HepG2 (cell line): ENCODE measurements around the gene MACROD2. TPM values are rescaled to one million over a fixed set of nuclear protein-coding genes. Genes with fewer than 3 reads are reported as not detected.

ENCODE experiments used
- ATAC-seq: fragments of 200-7000 bp; cut with Tn5 transposase; 3 replicates; pipeline ENCODE4 v1.9.1; 2020; ENCODE audit warnings: mild to moderate bottlenecking, moderate library complexity
- BruUV-seq: library from RNA; stranded (reverse); fragments of 400-500 nt; replicated peaks from 2 replicates; lab custom pipeline; 2021; lab: Mats Ljungman, UMichigan
- CTCF ChIA-PET: fragments of 300-600 bp; formaldehyde crosslinking; extraction: SDS; loops from one replicate; lab custom pipeline; 2021; ENCODE audit warnings: low total read pairs, inconsistent platforms, low intra/inter-chr PET ratio; lab: Yijun Ruan, JAX
- POLR2A ChIA-PET: fragments of 350-600 bp; sonication (Branson Sonifier 250); formaldehyde crosslinking; loops from one replicate; lab custom pipeline; 2020; ENCODE audit warnings: antibody characterized with exemption, inconsistent platforms; lab: Yijun Ruan, JAX
- DNase-seq: peaks from one replicate; pipeline ENCODE4 v3.0.0-alpha.2; 2015; ENCODE audit warnings: low spot score
- FAIRE-seq: peaks from 3 replicates; lab custom pipeline; 2011; peaks lifted over from hg19 to GRCh38; lab: Jason Lieb, UNC
- H2AFZ ChIP-seq: one replicate; pipeline ENCODE4 v1.6.1; 2011; ENCODE audit warnings: low read length, inconsistent platforms
- H3K27ac ChIP-seq: fragments of 300-600 bp; 3 replicates; pipeline ENCODE4 v1.8.0; 2011; ENCODE audit warnings: mixed run types, mild to moderate bottlenecking, mixed read lengths, low read length, inconsistent platforms; ENCODE audit not compliant: insufficient read depth; ENCODE audit errors: extremely low read length
- H3K27me3 ChIP-seq, 2 experiments: fragments of 200-600 bp in 1 of 2; 2 replicates in 1 of 2; 3 replicates in 1 of 2; pipeline versions ENCODE4 v1.6.0 to v1.8.0; 2011; ENCODE audit warnings: low read length in 2 of 2, mild to moderate bottlenecking in 2 of 2, moderate library complexity in 2 of 2, inconsistent platforms in 1 of 2; ENCODE audit not compliant: insufficient read depth in 2 of 2, control insufficient read depth in 1 of 2
- H3K36me3 ChIP-seq, 2 experiments: fragments of 200-600 bp in 1 of 2; replicated peaks in 1 of 2; 2 replicates in 1 of 2; 3 replicates in 1 of 2; pipeline versions ENCODE4 v1.5.1 to v1.8.0; 2011; ENCODE audit warnings: low read length in 2 of 2, inconsistent platforms in 1 of 2; ENCODE audit not compliant: insufficient read depth in 2 of 2, control insufficient read depth in 1 of 2
- H3K4me1 ChIP-seq: 2 replicates; pipeline ENCODE4 v1.5.1; 2012; ENCODE audit warnings: low read length, inconsistent platforms; ENCODE audit not compliant: insufficient read depth
- H3K4me2 ChIP-seq: 2 replicates; pipeline ENCODE4 v1.6.0; 2011; ENCODE audit warnings: low read depth, low read length, inconsistent platforms
- H3K4me3 ChIP-seq, 3 experiments: fragments of 200-600 bp in 1 of 3; sonication (generic), shearing (Covaris generic) in 1 of 3; replicated peaks in 1 of 3; 2 replicates each; pipeline ENCODE4 v1.5.1; 2011 to 2016; ENCODE audit warnings: low read length in 3 of 3, inconsistent platforms in 2 of 3, low read depth in 2 of 3, mild to moderate bottlenecking in 2 of 3, control low read depth in 1 of 3, mixed read lengths in 1 of 3; ENCODE audit not compliant: insufficient read depth in 1 of 3
- H3K79me2 ChIP-seq: one replicate; pipeline ENCODE4 v1.6.1; 2011; ENCODE audit warnings: low read length, inconsistent platforms; ENCODE audit not compliant: insufficient read depth
- H3K9ac ChIP-seq: 2 replicates; pipeline ENCODE4 v1.6.0; 2011; ENCODE audit warnings: mild to moderate bottlenecking, low read depth, low read length, inconsistent platforms; ENCODE audit not compliant: insufficient read depth
- H3K9me3 ChIP-seq: 2 replicates; pipeline ENCODE4 v1.5.1; 2012; ENCODE audit warnings: mild to moderate bottlenecking, low read length
- H4K20me1 ChIP-seq: 2 replicates; pipeline ENCODE4 v1.6.0; 2011; ENCODE audit warnings: inconsistent platforms, mild to moderate bottlenecking, low read length, moderate library complexity; ENCODE audit not compliant: insufficient read depth
- ELK4 ChIP-seq: sonication (generic); formaldehyde crosslinking; IDR thresholded peaks from 2 replicates; pipeline ENCODE4 v1.9.0; 2021; ENCODE audit warnings: missing genetic modification reagents, borderline replicate concordance
- MAFK ChIP-seq, 2 experiments: IDR thresholded peaks in 1 of 2; conservative IDR thresholded peaks in 1 of 2; 2 replicates each; pipeline ENCODE4 v1.6.1; 2011; ENCODE audit warnings: improper control_type of control experiment in 2 of 2, low read length in 2 of 2
- MIER3 ChIP-seq: IDR thresholded peaks from 2 replicates; pipeline ENCODE4 v1.6.1; 2016; ENCODE audit warnings: missing compliant biosample characterization, borderline replicate concordance
- MTF2 ChIP-seq: sonication (generic); formaldehyde crosslinking; IDR thresholded peaks from 2 replicates; pipeline ENCODE4 v1.5.0; 2020; ENCODE audit warnings: missing genetic modification reagents, borderline replicate concordance
- NFE2L2 ChIP-seq: fragments of 150-350 bp; IDR thresholded peaks from 2 replicates; pipeline ENCODE4 v1.6.1; 2014; ENCODE audit warnings: low read length
- NR2F2 ChIP-seq: IDR thresholded peaks from 2 replicates; pipeline ENCODE4 v1.6.1; 2012; ENCODE audit warnings: low read depth, inconsistent platforms, borderline replicate concordance
- PTBP1 ChIP-seq: fragments of 200-400 bp; formaldehyde crosslinking; IDR thresholded peaks from 2 replicates; pipeline ENCODE4 v1.6.1; 2018; ENCODE audit warnings: low read length, low read depth; ENCODE audit not compliant: poor library complexity, severe bottlenecking
- SATB2 ChIP-seq: sonication (generic); formaldehyde crosslinking; IDR thresholded peaks from 2 replicates; pipeline ENCODE4 v1.5.0; 2020; ENCODE audit warnings: missing genetic modification reagents
- STAT6 ChIP-seq: sonication (generic); formaldehyde crosslinking; IDR thresholded peaks from 2 replicates; pipeline ENCODE4 v1.4.0; 2020; ENCODE audit warnings: missing genetic modification reagents, mild to moderate bottlenecking, borderline replicate concordance
- ZNF10 ChIP-seq: sonication (generic); formaldehyde crosslinking; IDR thresholded peaks from 2 replicates; pipeline ENCODE4 v1.4.0; 2020; ENCODE audit warnings: mild to moderate bottlenecking, low read depth, missing genetic modification reagents, borderline replicate concordance
- WGBS: methylation state at CpG from one replicate; pipeline ENCODE4 v1.1.6; 2017; ENCODE audit warnings: low lambda C conversion rate; 5-methylcytosine and 5-hydroxymethylcytosine counted together
- in situ Hi-C: cut with HindIII; loops from 2 replicates; pipeline ENCODE4 v1.10.0; 2017; ENCODE audit warnings: low pct_unique_long_range_greater_than_20kb; ENCODE audit not compliant: extremely low pct_ligation_motif_present
- intact Hi-C: fragments of 100-400 bp; cut with micrococcal nuclease; formaldehyde crosslinking; loops from one replicate; pipeline ENCODE4 v1.10.0; 2022; ENCODE audit not compliant: unreplicated experiment
- polyA plus RNA-seq, 8 experiments: library from polyadenylated mRNA; depleted of rRNA in 3 of 8; stranded (reverse) in 7 of 8; unstranded in 1 of 8; fragments of >200 nt; fragmentation: Illumina TruSeq in 4 of 8; extraction: Trizol in 4 of 8; gene quantifications; 2 replicates each; pipeline versions ENCODE4 v1.2.1 to v1.2.3, GENCODE V29; 2011 to 2016; ENCODE audit warnings: low read depth in 4 of 8, missing spikeins in 1 of 8, mixed read lengths in 1 of 8; ENCODE audit not compliant: insufficient read depth in 1 of 8
- total RNA-seq, 5 experiments: library from RNA; depleted of rRNA; stranded (reverse); fragments of >200 nt; fragmentation: Illumina TruSeq; extraction: Trizol; gene quantifications; 2 replicates each; pipeline ENCODE4 v1.2.3, GENCODE V29; 2016; ENCODE audit warnings: low read depth in 1 of 5
- TF ChIP-seq, protein P1 (sequence below): sonication (generic); formaldehyde crosslinking; IDR thresholded peaks from 2 replicates; pipeline ENCODE4 v1.8.1; 2023; ENCODE audit warnings: mild to moderate bottlenecking, missing genetic modification reagents, borderline replicate concordance

Gene MACROD2
- total and polyA plus RNA-seq, 2 of the 13 experiments (the other 11 are each of a cell fraction or from before 2014, with no cell fraction given) = 0.13 to 0.51 TPM

DNA sequence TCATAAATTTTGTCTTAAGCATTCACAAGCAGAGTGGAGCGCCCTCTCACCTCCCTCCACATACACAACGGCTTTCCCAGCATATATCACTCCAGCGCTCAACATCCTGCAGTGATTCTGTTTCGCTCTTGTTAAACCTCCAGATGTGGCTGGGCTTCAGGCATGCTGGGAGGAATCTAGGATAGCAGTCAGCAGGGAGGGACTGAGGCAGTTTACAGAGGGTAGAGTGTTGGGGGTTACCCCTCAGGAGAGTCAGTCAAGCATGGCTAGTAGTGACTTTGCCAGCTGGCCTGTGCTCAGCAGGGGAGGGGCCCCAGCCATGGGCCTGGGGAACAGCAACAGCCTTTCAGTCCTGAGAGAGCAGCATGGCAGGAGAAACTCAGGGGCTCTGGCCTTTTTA, 503.5 kb downstream of the MACROD2 start (continued):
- TF ChIP-seq, protein P1, sequence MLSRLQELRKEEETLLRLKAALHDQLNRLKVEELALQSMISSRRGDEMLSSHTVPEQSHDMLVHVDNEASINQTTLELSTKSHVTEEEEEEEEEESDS (CRISPR knock-in tag) = no peak

DNA sequence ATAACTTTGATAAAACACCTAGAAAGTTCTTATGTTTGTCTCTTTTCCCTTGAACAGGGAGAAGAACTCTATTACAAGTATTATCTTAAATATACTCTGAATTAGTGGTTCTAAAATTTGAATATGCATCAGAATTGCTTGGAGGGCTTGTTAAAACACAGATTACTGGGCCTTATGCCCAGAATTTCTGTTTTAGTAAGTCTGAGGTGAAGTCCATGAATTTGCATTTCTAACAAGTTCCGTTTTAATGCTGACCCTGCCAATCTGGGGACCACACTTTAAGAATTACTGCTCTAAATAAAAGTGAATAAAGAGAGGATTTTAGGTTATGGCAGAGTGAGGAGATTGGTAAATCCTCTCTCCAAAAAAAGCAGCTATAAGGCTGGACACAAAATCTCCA, 510.2 kb downstream of the MACROD2 start:
- TF ChIP-seq MAFK (conservative IDR thresholded peaks at IDR 0.05 in 1 of 2, IDR thresholded peaks at IDR 0.05 in 1 of 2; ENCODE audit: low read length in 2 of 2) = peak in 1 of 2 experiments; percentile 47; a peak in 2 of 4 replicates
- no peak for TF ChIP-seq ZNF10 (CRISPR knock-in tag)
- no peak overlapping the region for H3K4me3 ChIP-seq
- H2AFZ ChIP-seq = no peak overlapping the region
- intact Hi-C loops = no loop called here
- POLR2A ChIA-PET = no interaction called here
- H3K27ac ChIP-seq = no peak overlapping the region
- H3K36me3 ChIP-seq = no peaks in the 10 kb centered on the region
- no peaks in the 10 kb centered on the region for H4K20me1 ChIP-seq
- H3K79me2 ChIP-seq = no peaks in the 10 kb centered on the region
- H3K27me3 ChIP-seq = no peaks in the 10 kb centered on the region
- H3K4me1 ChIP-seq = no peaks in the 10 kb centered on the region
- WGBS = 0% methylated on average over 1 of the region's 1 CpG
- no peak overlapping the region for H3K9ac ChIP-seq
- no peak overlapping the region for H3K4me2 ChIP-seq
- no peak for ATAC-seq
- CTCF ChIA-PET = no interaction called here
- no peaks in the 10 kb centered on the region for H3K9me3 ChIP-seq
- no TSS peak for BruUV-seq
- in situ Hi-C loops = no loop called here
- FAIRE-seq = no peak
- no peak for DNase-seq

DNA sequence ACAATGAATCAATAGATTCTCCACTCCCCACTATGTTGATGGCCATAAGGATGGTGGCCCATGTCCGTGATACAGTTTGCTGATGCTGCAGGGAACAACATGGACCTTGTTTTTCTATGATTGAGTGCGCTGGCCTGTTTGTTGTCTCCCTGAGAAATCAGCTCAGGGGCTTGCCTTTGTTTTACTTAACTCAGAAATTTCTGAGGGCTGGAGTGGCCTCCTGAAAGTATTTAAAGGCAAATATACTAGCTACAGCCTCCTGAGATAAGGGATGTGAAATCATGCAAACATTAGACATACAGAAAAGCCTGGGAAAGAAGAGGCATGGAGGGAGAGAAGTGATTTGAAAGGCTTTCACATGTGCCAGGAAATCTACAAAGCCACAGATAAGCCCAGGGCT, 512.4 kb downstream of the MACROD2 start:
- ATAC-seq = no peak
- Histone ChIP-seq H3K9me3 (no peaks in the 10 kb centered on the region), H4K20me1 (no peaks in the 10 kb centered on the region), H3K4me3 (no peak overlapping the region), H2AFZ (no peak overlapping the region), H3K9ac (no peak overlapping the region), H3K4me2 (no peak overlapping the region), H3K27me3 (no peaks in the 10 kb centered on the region), H3K27ac (no peak overlapping the region), H3K4me1 (no peaks in the 10 kb centered on the region), H3K79me2 (no peaks in the 10 kb centered on the region), H3K36me3 (no peaks in the 10 kb centered on the region)
- 3% methylated on average over 2 of the region's 2 CpGs for WGBS
- BruUV-seq = no TSS peak
- peak; percentile 14 for DNase-seq
- intact Hi-C loops (no loop called here), in situ Hi-C loops (no loop called here)
- ChIA-PET CTCF (no interaction called here), POLR2A (no interaction called here)
- FAIRE-seq = no peak
- no peak for TF ChIP-seq NFE2L2
- no peak for TF ChIP-seq ELK4
- no peak for TF ChIP-seq MTF2 (CRISPR knock-in tag)
- TF ChIP-seq MIER3 = no peak
- no peak for TF ChIP-seq NR2F2
- TF ChIP-seq SATB2 (CRISPR knock-in tag) = no peak
- no peak for TF ChIP-seq STAT6 (CRISPR knock-in tag)
- TF ChIP-seq PTBP1 = no peak
